GM19043 (cell line): Measurements from ENCODE around the gene MAGEB17.
"Not testable (repeated sequence)": the region's sequence is repeated elsewhere in the genome, so short reads cannot be mapped to it uniquely, and the experiment has no call there.

ENCODE experiments used
- ATAC-seq: cut with Tn5 transposase; IDR thresholded peaks from one replicate; pipeline ENCODE4 v1.9.1; 2021; ENCODE audit warnings: low read depth; ENCODE audit not compliant: unreplicated experiment

The MAGEB17 gene

GRCh38 chrX:16167181-16167580 is at the start of gene MAGEB17:
TSS of gene MAGEB17 (plus strand) at chrX:16167481. CDS start at chrX:16170383, 2,902 bp downstream.
- no peak for ATAC-seq

GRCh38 chrX:16119353-16120220 is 47.7 kb upstream of the MAGEB17 start:
- peak; percentile 77 for ATAC-seq

GRCh38 chrX:16120431-16120830 is 46.9 kb upstream of the MAGEB17 start:
- ATAC-seq = no peak

GRCh38 chrX:16123222-16123786 is 44.0 kb upstream of the MAGEB17 start, which contains the start of gene GRPR:
TSS of gene GRPR (plus strand) at chrX:16123565. CDS start at chrX:16123954, 389 bp downstream.
- peak; percentile 41 for ATAC-seq

- ATAC-seq = no peak
Measured at GRCh38 chrX:16124201-16124600, 43.1 kb upstream of the MAGEB17 start.

- no peak for ATAC-seq
Measured at GRCh38 chrX:16125520-16126149, 41.6 kb upstream of the MAGEB17 start.

- ATAC-seq = no peak
Measured at GRCh38 chrX:16130707-16131106, 36.6 kb upstream of the MAGEB17 start.

- no peak for ATAC-seq
Measured at GRCh38 chrX:16134936-16135335, 32.3 kb upstream of the MAGEB17 start.

- ATAC-seq = no peak
Measured at GRCh38 chrX:16136080-16136479, 31.2 kb upstream of the MAGEB17 start.

- peak; percentile 86 for ATAC-seq
Measured at GRCh38 chrX:16137416-16138107, 29.7 kb upstream of the MAGEB17 start.

GRCh38 chrX:16138108-16138427 is 29.2 kb upstream of the MAGEB17 start:
- ATAC-seq = peak; percentile 36

- ATAC-seq = no peak
Measured at GRCh38 chrX:16140448-16140847, 26.8 kb upstream of the MAGEB17 start.

- no peak for ATAC-seq
Measured at GRCh38 chrX:16140983-16141382, 26.3 kb upstream of the MAGEB17 start.

GRCh38 chrX:16141422-16142245 is 25.6 kb upstream of the MAGEB17 start:
- ATAC-seq = no peak

- no peak for ATAC-seq
Measured at GRCh38 chrX:16142246-16142558, 25.1 kb upstream of the MAGEB17 start.

- no peak for ATAC-seq
Measured at GRCh38 chrX:16143968-16144367, 23.3 kb upstream of the MAGEB17 start.

- no peak for ATAC-seq
Measured at GRCh38 chrX:16144420-16144819, 22.9 kb upstream of the MAGEB17 start.

GRCh38 chrX:16145093-16145492 is 22.2 kb upstream of the MAGEB17 start:
- not testable (repeated sequence) for ATAC-seq

- no peak for ATAC-seq
Measured at GRCh38 chrX:16145656-16146055, 21.6 kb upstream of the MAGEB17 start.

- ATAC-seq = no peak
Measured at GRCh38 chrX:16148896-16149295, 18.4 kb upstream of the MAGEB17 start.
